ENCODE data around the gene MCL1. TPM values are rescaled to one million over a fixed set of nuclear protein-coding genes. Genes with fewer than 3 reads are reported as not detected.

Gene MCL1
- total RNA-seq, 4 donors from 2014 or later = 102 to 154 (median 140) TPM

DNA sequence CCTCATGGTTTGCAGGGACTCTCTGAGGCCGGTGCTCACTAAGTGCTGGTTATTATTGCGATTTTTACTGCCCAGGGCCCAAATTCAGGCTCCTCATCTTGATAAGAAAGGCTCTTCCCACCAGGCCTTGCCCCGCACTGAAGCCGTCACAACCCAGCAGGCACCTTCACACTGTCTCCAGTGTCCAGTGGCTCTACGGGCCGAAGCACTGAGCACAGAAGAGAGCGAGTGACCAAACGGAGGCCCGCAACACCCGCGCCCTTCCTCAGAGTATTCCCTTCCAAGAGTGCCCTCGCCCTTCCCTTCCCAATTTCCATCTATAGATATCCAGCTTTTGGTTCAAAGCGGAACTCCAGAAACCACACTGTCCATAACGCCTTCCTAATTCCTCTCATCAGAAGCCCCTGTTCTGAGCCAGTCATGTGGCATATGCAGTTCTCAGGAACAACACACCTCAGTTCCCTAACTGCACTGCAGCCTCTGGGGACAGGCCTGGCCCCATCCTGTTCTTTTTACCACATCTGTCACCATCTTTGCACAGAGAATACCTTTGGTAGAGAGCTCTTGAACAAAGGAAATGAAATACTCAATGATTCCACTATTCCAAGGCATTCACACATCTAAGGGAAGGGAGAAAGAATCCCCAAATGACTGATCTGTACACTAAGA, 48.8 kb downstream of the MCL1 start:
- Histone ChIP-seq H3K4me1 (peaks cover 0 to 12% (median 0%) of the 10 kb centered on the region in 4 donors), H3K4me3 (no peak overlapping the region), H3K36me3 (no peaks in the 10 kb centered on the region), H3K9me3 (no peaks in the 10 kb centered on the region), H3K27me3 (no peaks in the 10 kb centered on the region), H3K27ac (no peak overlapping the region)
- DNase-seq = no peak
- TF ChIP-seq CTCF (IDR thresholded peaks at IDR 0.05) = no peak
- no peak for TF ChIP-seq POLR2A (IDR thresholded peaks at IDR 0.05)

GRCh38 chr1:150529017-150529416, 50.4 kb downstream of the MCL1 start:
- no peak for DNase-seq
- Histone ChIP-seq H3K27ac (peak overlapping the region in 1 of 4 donors; percentile 48), H3K9me3 (no peaks in the 10 kb centered on the region), H3K27me3 (no peaks in the 10 kb centered on the region), H3K36me3 (no peaks in the 10 kb centered on the region), H3K4me3 (no peak overlapping the region), H3K4me1 (peaks cover 0 to 12% (median 0%) of the 10 kb centered on the region in 4 donors)
- TF ChIP-seq CTCF (IDR thresholded peaks at IDR 0.05) (no peak), POLR2A (IDR thresholded peaks at IDR 0.05) (no peak)

GRCh38 chr1:150528196-150528595, 51.2 kb downstream of the MCL1 start:
- TF ChIP-seq CTCF (IDR thresholded peaks at IDR 0.05) (no peak), POLR2A (IDR thresholded peaks at IDR 0.05) (no peak)
- peaks cover 0 to 12% (median 0%) of the 10 kb centered on the region in 4 donors for H3K4me1 ChIP-seq
- no peaks in the 10 kb centered on the region for H3K9me3 ChIP-seq
- no peak overlapping the region for H3K27ac ChIP-seq
- no peaks in the 10 kb centered on the region for H3K27me3 ChIP-seq
- DNase-seq = no peak
- H3K36me3 ChIP-seq = no peaks in the 10 kb centered on the region
- no peak overlapping the region for H3K4me3 ChIP-seq

GRCh38 chr1:150525348-150525747, 54.1 kb downstream of the MCL1 start:
- H3K4me1 ChIP-seq = peaks cover 0 to 8% (median 0%) of the 10 kb centered on the region in 4 donors
- no peak overlapping the region for H3K27ac ChIP-seq
- no peak for TF ChIP-seq CTCF (IDR thresholded peaks at IDR 0.05)
- no peak for TF ChIP-seq POLR2A (IDR thresholded peaks at IDR 0.05)
- no peaks in the 10 kb centered on the region for H3K9me3 ChIP-seq
- H3K4me3 ChIP-seq = no peak overlapping the region
- no peaks in the 10 kb centered on the region for H3K36me3 ChIP-seq
- no peak for DNase-seq
- H3K27me3 ChIP-seq = no peaks in the 10 kb centered on the region

Small RNA genes within 50 kb of the gene (small RNA-seq; reads per million reads assigned to genes)
- gene MIR4257 = 0 reads per million in 2 donors
- gene RF00015 = 0 reads per million in 2 donors
- gene RF00561 = 0 reads per million in 2 donors
- gene RN7SL473P = 0 reads per million in 2 donors
- gene RN7SL600P = 0 reads per million in 2 donors

Other genes with a start within 250 kb of the MCL1 start
- gene RPRD2, start 215.5 kb downstream of the MCL1 start, total RNA-seq = 10 to 100 TPM; 21.5 to 44.6 (median 28.2) TPM
- 10 to 100 TPM in 3 of 4 donors, 1 to 10 TPM in 1; 7.7 to 15.4 (median 12.3) TPM for gene TARS2, start 92.2 kb downstream of the MCL1 start, total RNA-seq
- 10 to 100 TPM in 2 of 4 donors, 1 to 10 TPM in 2; 1.4 to 11.6 (median 9.6) TPM for gene ECM1, start 71.5 kb downstream of the MCL1 start, total RNA-seq
- not detected for gene FALEC, start 63.9 kb downstream of the MCL1 start, total RNA-seq
- gene ADAMTSL4, start 30.2 kb downstream of the MCL1 start, total RNA-seq = 10 to 100 TPM in 3 of 4 donors, 1 to 10 TPM in 1; 2.3 to 28.9 (median 15.3) TPM
- 100 to 1,000 TPM; 173 to 231 (median 206) TPM for gene ENSA, start 50.0 kb upstream of the MCL1 start, total RNA-seq
- gene GOLPH3L, start 117.5 kb upstream of the MCL1 start, total RNA-seq = 10 to 100 TPM; 23.1 to 41.3 (median 35.3) TPM
- 1 to 10 TPM in 2 of 4 donors, not detected in 2; 1.6 to 4.1 TPM for gene HORMAD1, start 141.3 kb upstream of the MCL1 start, total RNA-seq
- 100 to 1,000 TPM in 3 of 4 donors, 10 to 100 TPM in 1; 97.4 to 146 (median 133) TPM for gene CTSS, start 186.2 kb upstream of the MCL1 start, total RNA-seq
- 10 to 100 TPM; 13.7 to 50.7 (median 22.4) TPM for gene CTSK, start 228.7 kb upstream of the MCL1 start, total RNA-seq